HCT116 (cell line): ENCODE results near the gene KIF5C. TPM values are rescaled to one million over a fixed set of nuclear protein-coding genes. Genes with fewer than 3 reads are reported as not detected.

Experiments used
- ATAC-seq: fragments of 200-7000 bp; cut with Tn5 transposase; 2 replicates; pipeline ENCODE4 v1.9.1; 2020; ENCODE audit warnings: mild to moderate bottlenecking, moderate library complexity
- BruUV-seq: library from RNA; stranded (reverse); fragments of 400-500 nt; replicated peaks from 2 replicates; lab custom pipeline; 2021; lab: Mats Ljungman, UMichigan
- CTCF ChIA-PET: fragments of 300-600 bp; sonication (Branson Sonifier 250); formaldehyde crosslinking; loops from one replicate; lab custom pipeline; 2021; ENCODE audit warnings: antibody characterized with exemption; lab: Charles Lee
- POLR2A ChIA-PET: fragments of 300-600, 350-600 bp; sonication (Branson Sonifier 250); formaldehyde crosslinking; loops from one replicate; lab custom pipeline; 2021; ENCODE audit warnings: antibody characterized with exemption; lab: Charles Lee
- RAD21 ChIA-PET, 2 experiments: fragments of 300-600 bp; sonication (Branson Sonifier 250); formaldehyde crosslinking; loops; one replicate each; lab custom pipeline; 2023; ENCODE audit warnings: low total read pairs in 2 of 2; ENCODE audit not compliant: uncharacterized antibody in 2 of 2, unreplicated experiment in 2 of 2, low non-redundant PET in 1 of 2; lab: Charles Lee
- DNase-seq: peaks from one replicate; pipeline ENCODE4 v3.0.0-alpha.2; 2010; ENCODE audit warnings: low read depth, low spot score
- H2AFZ ChIP-seq: fragments of 200-600 bp; shearing (Covaris generic), sonication (generic); 2 replicates; pipeline ENCODE4 v1.6.1; 2017; ENCODE audit warnings: low read depth, mixed run types, mixed read lengths, antibody characterized with exemption, low read length; ENCODE audit not compliant: poor library complexity, severe bottlenecking
- H3K27ac ChIP-seq: 2 replicates; pipeline ENCODE4 v1.5.1; 2012; ENCODE audit warnings: low read depth, low read length
- H3K27me3 ChIP-seq: fragments of 200-600 bp; sonication (generic); 2 replicates; pipeline ENCODE4 v1.6.1; 2016; ENCODE audit warnings: mixed run types, low read length, mixed read lengths; ENCODE audit not compliant: insufficient read depth
- H3K36me3 ChIP-seq, 2 experiments: fragments of 200-500 bp in 1 of 2; fragments of 200-600 bp in 1 of 2; sonication (Bioruptor generic) in 1 of 2; sonication (generic) in 1 of 2; 2 replicates each; pipeline versions ENCODE4 v1.5.1 to v1.6.1; 2014 to 2016; ENCODE audit warnings: low read length in 2 of 2, inconsistent platforms in 1 of 2, mixed read lengths in 1 of 2, mixed run types in 1 of 2; ENCODE audit not compliant: insufficient read depth in 2 of 2, control insufficient read depth in 1 of 2
- H3K4me1 ChIP-seq, 2 experiments: fragments of 200-600 bp in 1 of 2; sonication (generic) in 1 of 2; 2 replicates each; pipeline versions ENCODE4 v1.5.1 to v1.6.1; 2012 to 2017; ENCODE audit warnings: low read length in 2 of 2, inconsistent platforms in 1 of 2, mild to moderate bottlenecking in 1 of 2, mixed read lengths in 1 of 2, mixed run types in 1 of 2, moderate library complexity in 1 of 2; ENCODE audit not compliant: insufficient read depth in 2 of 2, control insufficient read depth in 1 of 2
- H3K4me2 ChIP-seq: fragments of 200-600 bp; sonication (generic); 2 replicates; pipeline ENCODE4 v1.6.1; 2017; ENCODE audit warnings: mixed run types, low read length, mixed read lengths
- H3K4me3 ChIP-seq, 2 experiments: fragments of 200-600 bp in 1 of 2; sonication (generic) in 1 of 2; replicated peaks in 1 of 2; 2 replicates each; pipeline ENCODE4 v1.5.1; 2011 to 2016; ENCODE audit warnings: low read length in 2 of 2, control low read depth in 1 of 2, low read depth in 1 of 2, mild to moderate bottlenecking in 1 of 2, mixed read lengths in 1 of 2, mixed run types in 1 of 2
- H3K79me2 ChIP-seq: fragments of 200-600 bp; sonication (generic); 2 replicates; pipeline ENCODE4 v1.6.1; 2017; ENCODE audit warnings: mild to moderate bottlenecking, mixed run types, low read length, moderate library complexity, mixed read lengths; ENCODE audit not compliant: insufficient read depth
- H3K9ac ChIP-seq: fragments of 200-600 bp; sonication (generic); 2 replicates; pipeline ENCODE4 v1.6.1; 2016; ENCODE audit warnings: low read length, mixed read lengths
- H3K9me2 ChIP-seq: fragments of 200-600 bp; sonication (generic), shearing (Covaris generic); 2 replicates; pipeline ENCODE4 v1.6.1; 2017; ENCODE audit warnings: mixed run types, mild to moderate bottlenecking, moderate library complexity; ENCODE audit not compliant: insufficient read depth
- H3K9me3 ChIP-seq, 2 experiments: fragments of 200-500 bp in 1 of 2; fragments of 200-600 bp in 1 of 2; sonication (Bioruptor generic) in 1 of 2; sonication (generic) in 1 of 2; 2 replicates each; pipeline ENCODE4 v1.6.1; 2014 to 2017; ENCODE audit warnings: low read length in 2 of 2, mixed read lengths in 2 of 2, inconsistent platforms in 1 of 2, low read depth in 1 of 2, mild to moderate bottlenecking in 1 of 2, mixed run types in 1 of 2, moderate library complexity in 1 of 2; ENCODE audit not compliant: control insufficient read depth in 1 of 2, insufficient read depth in 1 of 2
- H4K20me1 ChIP-seq: fragments of 200-600 bp; sonication (generic), shearing (Covaris generic); 2 replicates; pipeline ENCODE4 v1.6.1; 2017; ENCODE audit warnings: mixed run types, mild to moderate bottlenecking, moderate library complexity; ENCODE audit not compliant: insufficient read depth
- CBX3 ChIP-seq: IDR thresholded peaks from 2 replicates; pipeline ENCODE4 v1.6.1; 2012; ENCODE audit warnings: low read depth
- CEBPB ChIP-seq: IDR thresholded peaks from 2 replicates; pipeline ENCODE4 v1.6.1; 2012; ENCODE audit warnings: low read depth
- EGR1 ChIP-seq: IDR thresholded peaks from 2 replicates; pipeline ENCODE4 v1.6.1; 2012; ENCODE audit warnings: low read depth
- EZH2phosphoT487 ChIP-seq: fragments of 200-600 bp; IDR thresholded peaks from 2 replicates; pipeline ENCODE4 v1.6.1; 2018; ENCODE audit warnings: antibody characterized with exemption, borderline replicate concordance
- FOSL1 ChIP-seq: IDR thresholded peaks from 2 replicates; pipeline ENCODE4 v1.6.1; 2012; ENCODE audit warnings: low read depth
- POLR2A ChIP-seq: IDR thresholded peaks from 2 replicates; pipeline ENCODE4 v1.7.0; 2011; ENCODE audit warnings: borderline replicate concordance; ENCODE audit not compliant: insufficient read depth, insufficient read length; ENCODE audit errors: extremely low read depth
- POLR2AphosphoS5 ChIP-seq: IDR thresholded peaks from 2 replicates; pipeline ENCODE4 v1.6.1; 2011; ENCODE audit warnings: mild to moderate bottlenecking, low read depth, low read length, moderate library complexity
- RAD21 ChIP-seq: IDR thresholded peaks from 2 replicates; pipeline ENCODE4 v1.6.1; 2012; ENCODE audit warnings: low read depth, mild to moderate bottlenecking
- SP1 ChIP-seq: IDR thresholded peaks from 2 replicates; pipeline ENCODE4 v1.6.1; 2012; ENCODE audit warnings: low read depth
- YY1 ChIP-seq: IDR thresholded peaks from 2 replicates; pipeline ENCODE4 v1.6.1; 2011; ENCODE audit warnings: low read length, low read depth, moderate library complexity, mild to moderate bottlenecking; ENCODE audit not compliant: insufficient replicate concordance; ENCODE audit errors: extremely low read depth
- intact Hi-C: fragments of 100-400 bp; cut with micrococcal nuclease; formaldehyde crosslinking; loops from 2 replicates; pipeline ENCODE4 v1.10.0; 2022
- total RNA-seq: library from RNA; stranded (reverse); gene quantifications from one replicate; pipeline ENCODE4 v1.2.1, GENCODE V29; 2021; ENCODE audit not compliant: unreplicated experiment
- TF ChIP-seq, protein P1 (sequence below): IDR thresholded peaks from 2 replicates; pipeline ENCODE4 v1.6.1; 2012
- TF ChIP-seq, protein P2 (sequence below): IDR thresholded peaks from 2 replicates; pipeline ENCODE4 v1.6.1; 2011; ENCODE audit warnings: mild to moderate bottlenecking, low read length, moderate library complexity; ENCODE audit not compliant: insufficient replicate concordance; ENCODE audit errors: extremely low read depth
- TF ChIP-seq, protein P3 (sequence below): IDR thresholded peaks from 2 replicates; pipeline ENCODE4 v1.6.1; 2012; ENCODE audit warnings: low read depth
- TF ChIP-seq, protein P4 (sequence below), 3 experiments: fragments of 200-600 bp in 1 of 3; sonication (generic) in 1 of 3; IDR thresholded peaks in 2 of 3; conservative IDR thresholded peaks in 1 of 3; 2 replicates each; pipeline ENCODE4 v1.5.1; 2012 to 2017; ENCODE audit warnings: low read depth in 2 of 3, low read length in 2 of 3, antibody characterized with exemption in 1 of 3, borderline replicate concordance in 1 of 3, control low read depth in 1 of 3, mild to moderate bottlenecking in 1 of 3, mixed read lengths in 1 of 3, mixed run types in 1 of 3, moderate library complexity in 1 of 3; ENCODE audit not compliant: insufficient read depth in 1 of 3

KIF5C gene
- total RNA-seq, 1 experiment from 2014 or later = 6.5 TPM

DNA sequence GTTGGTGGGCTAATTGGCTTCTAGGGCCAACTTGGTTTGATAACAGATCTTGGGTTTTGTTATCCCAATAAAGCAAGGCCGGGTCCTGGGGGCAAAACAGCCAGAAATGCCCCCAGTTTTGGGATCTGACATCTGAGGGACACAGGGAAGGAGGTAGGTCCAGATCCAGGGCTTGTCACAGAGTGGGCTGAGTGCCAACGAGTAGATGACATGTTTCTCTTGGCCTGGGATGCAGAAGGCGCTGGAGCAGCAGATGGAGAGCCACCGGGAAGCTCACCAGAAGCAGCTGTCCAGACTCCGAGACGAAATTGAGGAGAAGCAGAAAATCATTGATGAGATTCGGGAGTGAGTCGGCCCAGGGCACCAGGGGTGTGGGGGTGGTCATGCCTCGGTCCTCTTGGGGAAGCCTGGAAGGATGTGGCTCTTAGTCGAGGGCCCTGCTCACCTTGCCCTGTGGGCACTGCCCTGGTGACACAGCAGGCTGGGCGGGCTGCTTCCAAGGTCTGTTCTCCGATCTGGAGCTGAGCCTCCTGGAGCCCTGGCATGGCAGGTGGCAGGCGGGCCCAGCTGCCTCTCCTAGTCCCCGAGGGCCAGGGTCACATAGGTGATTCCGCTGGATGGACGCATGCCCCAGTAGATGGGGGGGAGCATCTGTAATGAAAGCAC, 123.3 kb downstream of the KIF5C start:
- no peaks in the 10 kb centered on the region for H3K36me3 ChIP-seq
- no peaks in the 10 kb centered on the region for H3K4me1 ChIP-seq
- no peaks in the 10 kb centered on the region for H4K20me1 ChIP-seq
- H3K27ac ChIP-seq = no peak overlapping the region
- ChIA-PET RAD21 (no interaction called here), CTCF (no interaction called here), POLR2A (no interaction called here)
- no peaks in the 10 kb centered on the region for H3K79me2 ChIP-seq
- intact Hi-C loops = no loop called here
- H2AFZ ChIP-seq = no peak overlapping the region
- H3K9me2 ChIP-seq = no peaks in the 10 kb centered on the region
- no peak for TF ChIP-seq YY1
- no peak for TF ChIP-seq POLR2AphosphoS5
- TF ChIP-seq RAD21 = no peak
- TF ChIP-seq EZH2phosphoT487 = no peak
- TF ChIP-seq, protein P1, sequence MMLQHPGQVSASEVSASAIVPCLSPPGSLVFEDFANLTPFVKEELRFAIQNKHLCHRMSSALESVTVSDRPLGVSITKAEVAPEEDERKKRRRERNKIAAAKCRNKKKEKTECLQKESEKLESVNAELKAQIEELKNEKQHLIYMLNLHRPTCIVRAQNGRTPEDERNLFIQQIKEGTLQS = no peak
- TF ChIP-seq, protein P2, sequence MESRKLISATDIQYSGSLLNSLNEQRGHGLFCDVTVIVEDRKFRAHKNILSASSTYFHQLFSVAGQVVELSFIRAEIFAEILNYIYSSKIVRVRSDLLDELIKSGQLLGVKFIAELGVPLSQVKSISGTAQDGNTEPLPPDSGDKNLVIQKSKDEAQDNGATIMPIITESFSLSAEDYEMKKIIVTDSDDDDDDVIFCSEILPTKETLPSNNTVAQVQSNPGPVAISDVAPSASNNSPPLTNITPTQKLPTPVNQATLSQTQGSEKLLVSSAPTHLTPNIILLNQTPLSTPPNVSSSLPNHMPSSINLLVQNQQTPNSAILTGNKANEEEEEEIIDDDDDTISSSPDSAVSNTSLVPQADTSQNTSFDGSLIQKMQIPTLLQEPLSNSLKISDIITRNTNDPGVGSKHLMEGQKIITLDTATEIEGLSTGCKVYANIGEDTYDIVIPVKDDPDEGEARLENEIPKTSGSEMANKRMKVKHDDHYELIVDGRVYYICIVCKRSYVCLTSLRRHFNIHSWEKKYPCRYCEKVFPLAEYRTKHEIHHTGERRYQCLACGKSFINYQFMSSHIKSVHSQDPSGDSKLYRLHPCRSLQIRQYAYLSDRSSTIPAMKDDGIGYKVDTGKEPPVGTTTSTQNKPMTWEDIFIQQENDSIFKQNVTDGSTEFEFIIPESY = no peak
- TF ChIP-seq CBX3 = no peak
- TF ChIP-seq, protein P3, sequence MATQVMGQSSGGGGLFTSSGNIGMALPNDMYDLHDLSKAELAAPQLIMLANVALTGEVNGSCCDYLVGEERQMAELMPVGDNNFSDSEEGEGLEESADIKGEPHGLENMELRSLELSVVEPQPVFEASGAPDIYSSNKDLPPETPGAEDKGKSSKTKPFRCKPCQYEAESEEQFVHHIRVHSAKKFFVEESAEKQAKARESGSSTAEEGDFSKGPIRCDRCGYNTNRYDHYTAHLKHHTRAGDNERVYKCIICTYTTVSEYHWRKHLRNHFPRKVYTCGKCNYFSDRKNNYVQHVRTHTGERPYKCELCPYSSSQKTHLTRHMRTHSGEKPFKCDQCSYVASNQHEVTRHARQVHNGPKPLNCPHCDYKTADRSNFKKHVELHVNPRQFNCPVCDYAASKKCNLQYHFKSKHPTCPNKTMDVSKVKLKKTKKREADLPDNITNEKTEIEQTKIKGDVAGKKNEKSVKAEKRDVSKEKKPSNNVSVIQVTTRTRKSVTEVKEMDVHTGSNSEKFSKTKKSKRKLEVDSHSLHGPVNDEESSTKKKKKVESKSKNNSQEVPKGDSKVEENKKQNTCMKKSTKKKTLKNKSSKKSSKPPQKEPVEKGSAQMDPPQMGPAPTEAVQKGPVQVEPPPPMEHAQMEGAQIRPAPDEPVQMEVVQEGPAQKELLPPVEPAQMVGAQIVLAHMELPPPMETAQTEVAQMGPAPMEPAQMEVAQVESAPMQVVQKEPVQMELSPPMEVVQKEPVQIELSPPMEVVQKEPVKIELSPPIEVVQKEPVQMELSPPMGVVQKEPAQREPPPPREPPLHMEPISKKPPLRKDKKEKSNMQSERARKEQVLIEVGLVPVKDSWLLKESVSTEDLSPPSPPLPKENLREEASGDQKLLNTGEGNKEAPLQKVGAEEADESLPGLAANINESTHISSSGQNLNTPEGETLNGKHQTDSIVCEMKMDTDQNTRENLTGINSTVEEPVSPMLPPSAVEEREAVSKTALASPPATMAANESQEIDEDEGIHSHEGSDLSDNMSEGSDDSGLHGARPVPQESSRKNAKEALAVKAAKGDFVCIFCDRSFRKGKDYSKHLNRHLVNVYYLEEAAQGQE = no peak
- no peak for TF ChIP-seq FOSL1
- no peak for TF ChIP-seq CEBPB
- no peak for TF ChIP-seq EGR1
- TF ChIP-seq SP1 = no peak
- TF ChIP-seq, protein P4, sequence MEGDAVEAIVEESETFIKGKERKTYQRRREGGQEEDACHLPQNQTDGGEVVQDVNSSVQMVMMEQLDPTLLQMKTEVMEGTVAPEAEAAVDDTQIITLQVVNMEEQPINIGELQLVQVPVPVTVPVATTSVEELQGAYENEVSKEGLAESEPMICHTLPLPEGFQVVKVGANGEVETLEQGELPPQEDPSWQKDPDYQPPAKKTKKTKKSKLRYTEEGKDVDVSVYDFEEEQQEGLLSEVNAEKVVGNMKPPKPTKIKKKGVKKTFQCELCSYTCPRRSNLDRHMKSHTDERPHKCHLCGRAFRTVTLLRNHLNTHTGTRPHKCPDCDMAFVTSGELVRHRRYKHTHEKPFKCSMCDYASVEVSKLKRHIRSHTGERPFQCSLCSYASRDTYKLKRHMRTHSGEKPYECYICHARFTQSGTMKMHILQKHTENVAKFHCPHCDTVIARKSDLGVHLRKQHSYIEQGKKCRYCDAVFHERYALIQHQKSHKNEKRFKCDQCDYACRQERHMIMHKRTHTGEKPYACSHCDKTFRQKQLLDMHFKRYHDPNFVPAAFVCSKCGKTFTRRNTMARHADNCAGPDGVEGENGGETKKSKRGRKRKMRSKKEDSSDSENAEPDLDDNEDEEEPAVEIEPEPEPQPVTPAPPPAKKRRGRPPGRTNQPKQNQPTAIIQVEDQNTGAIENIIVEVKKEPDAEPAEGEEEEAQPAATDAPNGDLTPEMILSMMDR (IDR thresholded peaks at IDR 0.05 in 2 of 3, conservative IDR thresholded peaks at IDR 0.05 in 1 of 3; ENCODE audit: borderline replicate concordance in 1 of 3, insufficient read depth in 1 of 3, low read depth in 2 of 3, low read length in 2 of 3) = no peak
- TF ChIP-seq POLR2A = no peak
- no TSS peak for BruUV-seq
- no peak for ATAC-seq
- H3K9me3 ChIP-seq = no peaks in the 10 kb centered on the region
- no peaks in the 10 kb centered on the region for H3K27me3 ChIP-seq
- H3K4me2 ChIP-seq = no peak overlapping the region
- no peak overlapping the region for H3K4me3 ChIP-seq
- DNase-seq = no peak
- no peak overlapping the region for H3K9ac ChIP-seq
